Peyer's patch (tissue), 4 donors: ENCODE data around the gene RALB. TPM values are rescaled to one million over a fixed set of nuclear protein-coding genes. Genes with fewer than 3 reads are reported as not detected.

Experiments used
- DNase-seq, 3 donors: peaks; one replicate each; pipeline ENCODE4 v3.0.0-alpha.2; 2017 to 2019
- H3K27ac ChIP-seq, 4 donors: fragments of 200-600 bp; sonication (generic); one replicate each; pipeline ENCODE4 v1.5.1; 2016 to 2019
- H3K27me3 ChIP-seq, 2 donors: fragments of 200-600 bp; sonication (generic); one replicate each; pipeline ENCODE4 v1.5.1; 2019
- H3K36me3 ChIP-seq, 3 donors: fragments of 200-600 bp; sonication (generic); one replicate each; pipeline ENCODE4 v1.5.1; 2016 to 2019
- H3K4me1 ChIP-seq, 4 donors: fragments of 200-600 bp; sonication (generic); one replicate each; pipeline ENCODE4 v1.5.1; 2016 to 2019
- H3K4me3 ChIP-seq, 4 donors: fragments of 200-600 bp; sonication (generic); 1 replicate in 3 of 4; 2 replicates in 1 of 4; pipeline ENCODE4 v1.5.1; 2016 to 2019; ENCODE audit warnings: mild to moderate bottlenecking in 1 of 4
- H3K9me3 ChIP-seq, 4 donors: fragments of 200-600 bp; sonication (generic); one replicate each; pipeline ENCODE4 v1.5.1; 2016 to 2019; ENCODE audit warnings: mild to moderate bottlenecking in 1 of 4
- POLR2A ChIP-seq, 2 donors: fragments of 450-650 bp; IDR thresholded peaks; one replicate each; pipeline ENCODE4 v1.5.1; 2017; ENCODE audit warnings: antibody characterized with exemption in 2 of 2, mild to moderate bottlenecking in 2 of 2, moderate library complexity in 2 of 2
- total RNA-seq, 4 donors: library from RNA; depleted of rRNA; stranded (reverse); fragments of >200 nt; gene quantifications; one replicate each; pipeline ENCODE4 v1.1.0, GENCODE V29; 2016
- TF ChIP-seq, protein P1 (sequence below), 6 experiments: fragments of 450-650 bp in 4 of 6; fragments of 200-600 bp in 2 of 6; sonication (generic) in 1 of 6; IDR thresholded peaks; one replicate each; pipeline ENCODE4 v1.5.1; 2017 to 2019; ENCODE audit warnings: antibody characterized with exemption in 6 of 6, mild to moderate bottlenecking in 3 of 6, moderate library complexity in 1 of 6

The RALB gene
- total RNA-seq, 4 donors from 2014 or later: 49.3 to 61.9 (median 50.2) TPM

GRCh38 chr2:120237491-120237902 lies 15.2 kb upstream of the RALB start:
- Histone ChIP-seq H3K4me3 (no peak overlapping the region), H3K27ac (peak overlapping the region in 2 of 4 donors; percentile 83 to 96), H3K4me1 (peaks cover 0 to 26% (median 2%) of the 10 kb centered on the region in 4 donors), H3K27me3 (no peaks in the 10 kb centered on the region), H3K36me3 (no peaks in the 10 kb centered on the region), H3K9me3 (no peaks in the 10 kb centered on the region)
- no peak for TF ChIP-seq POLR2A (IDR thresholded peaks at IDR 0.05)
- TF ChIP-seq, protein P1, sequence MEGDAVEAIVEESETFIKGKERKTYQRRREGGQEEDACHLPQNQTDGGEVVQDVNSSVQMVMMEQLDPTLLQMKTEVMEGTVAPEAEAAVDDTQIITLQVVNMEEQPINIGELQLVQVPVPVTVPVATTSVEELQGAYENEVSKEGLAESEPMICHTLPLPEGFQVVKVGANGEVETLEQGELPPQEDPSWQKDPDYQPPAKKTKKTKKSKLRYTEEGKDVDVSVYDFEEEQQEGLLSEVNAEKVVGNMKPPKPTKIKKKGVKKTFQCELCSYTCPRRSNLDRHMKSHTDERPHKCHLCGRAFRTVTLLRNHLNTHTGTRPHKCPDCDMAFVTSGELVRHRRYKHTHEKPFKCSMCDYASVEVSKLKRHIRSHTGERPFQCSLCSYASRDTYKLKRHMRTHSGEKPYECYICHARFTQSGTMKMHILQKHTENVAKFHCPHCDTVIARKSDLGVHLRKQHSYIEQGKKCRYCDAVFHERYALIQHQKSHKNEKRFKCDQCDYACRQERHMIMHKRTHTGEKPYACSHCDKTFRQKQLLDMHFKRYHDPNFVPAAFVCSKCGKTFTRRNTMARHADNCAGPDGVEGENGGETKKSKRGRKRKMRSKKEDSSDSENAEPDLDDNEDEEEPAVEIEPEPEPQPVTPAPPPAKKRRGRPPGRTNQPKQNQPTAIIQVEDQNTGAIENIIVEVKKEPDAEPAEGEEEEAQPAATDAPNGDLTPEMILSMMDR (IDR thresholded peaks at IDR 0.05): no peak
- DNase-seq: no peak

- Histone ChIP-seq H3K27me3 (no peaks in the 10 kb centered on the region), H3K4me1 (peaks cover 0 to 26% (median 2%) of the 10 kb centered on the region in 4 donors), H3K27ac (peak overlapping the region in 3 of 4 donors; percentile 72 to 96 (median 83)), H3K4me3 (peak overlapping the region in 1 of 4 donors; percentile 31), H3K36me3 (no peaks in the 10 kb centered on the region), H3K9me3 (peaks cover 0 to under 1% (median 0%) of the 10 kb centered on the region in 4 donors)
- peak; percentile 44 to 91 for TF ChIP-seq POLR2A (IDR thresholded peaks at IDR 0.05)
- TF ChIP-seq, protein P1 (IDR thresholded peaks at IDR 0.05): no peak
- peak in 2 of 3 donors; percentile 90 to 91 for DNase-seq
Measured at GRCh38 chr2:120238728-120239487, 13.7 kb upstream of the RALB start.

GRCh38 chr2:120239488-120240287 lies 13.0 kb upstream of the RALB start:
- peak overlapping the region in 3 of 4 donors; percentile 64 to 96 (median 83) for H3K27ac ChIP-seq
- DNase-seq: peak in 2 of 3 donors; percentile 46 to 59
- H3K4me1 ChIP-seq: peaks cover 0 to 28% (median 2%) of the 10 kb centered on the region in 4 donors
- no peaks in the 10 kb centered on the region for H3K27me3 ChIP-seq
- no peaks in the 10 kb centered on the region for H3K36me3 ChIP-seq
- no peak overlapping the region for H3K4me3 ChIP-seq
- peaks cover 0 to 3% (median 0%) of the 10 kb centered on the region in 4 donors for H3K9me3 ChIP-seq
- TF ChIP-seq, protein P1 (IDR thresholded peaks at IDR 0.05): no peak
- TF ChIP-seq POLR2A (IDR thresholded peaks at IDR 0.05): no peak

GRCh38 chr2:120240901-120241429 lies 11.7 kb upstream of the RALB start:
- H3K36me3 ChIP-seq: no peaks in the 10 kb centered on the region
- peaks cover 0 to 41% (median 2%) of the 10 kb centered on the region in 4 donors for H3K4me1 ChIP-seq
- peaks cover 0 to 3% (median 0%) of the 10 kb centered on the region in 4 donors for H3K9me3 ChIP-seq
- no peaks in the 10 kb centered on the region for H3K27me3 ChIP-seq
- H3K27ac ChIP-seq: peak overlapping the region in 1 of 4 donors; percentile 7
- H3K4me3 ChIP-seq: no peak overlapping the region
- DNase-seq: peak in 1 of 3 donors; percentile 30
- TF ChIP-seq POLR2A (IDR thresholded peaks at IDR 0.05): no peak
- TF ChIP-seq, protein P1 (IDR thresholded peaks at IDR 0.05): no peak

GRCh38 chr2:120241684-120242083 lies 11.0 kb upstream of the RALB start:
- no peak for DNase-seq
- no peak for TF ChIP-seq POLR2A (IDR thresholded peaks at IDR 0.05)
- TF ChIP-seq, protein P1 (IDR thresholded peaks at IDR 0.05): no peak
- no peaks in the 10 kb centered on the region for H3K36me3 ChIP-seq
- peaks cover 0 to 3% (median 0%) of the 10 kb centered on the region in 4 donors for H3K9me3 ChIP-seq
- no peak overlapping the region for H3K27ac ChIP-seq
- H3K27me3 ChIP-seq: no peaks in the 10 kb centered on the region
- H3K4me3 ChIP-seq: no peak overlapping the region
- H3K4me1 ChIP-seq: peaks cover 0 to 47% (median 2%) of the 10 kb centered on the region in 4 donors
